ENCODE data around the gene CYB5R2.

GRCh38 chr11:7664867-7665266 lies 8.4 kb downstream of the CYB5R2 start:
- TF ChIP-seq CTCF (IDR thresholded peaks at IDR 0.05) (no peak), POLR2A (IDR thresholded peaks at IDR 0.05) (no peak)
